Fibroblast of lung (primary cell): ENCODE measurements around the gene LMO7. TPM values are rescaled to one million over a fixed set of nuclear protein-coding genes. Genes with fewer than 3 reads are reported as not detected.

ENCODE experiments used
- DNase-seq, 2 donors: peaks; one replicate each; pipeline versions ENCODE4 v3.0.0 to v3.0.0-alpha.2; 2010; ENCODE audit warnings: low read depth in 2 of 2
- H2AFZ ChIP-seq: 2 replicates; pipeline ENCODE4 v1.5.1; 2012; ENCODE audit warnings: low read length, control low read depth, inconsistent platforms
- H3K27ac ChIP-seq: 2 replicates; pipeline ENCODE4 v1.5.1; 2011; ENCODE audit warnings: low read length, control low read depth; ENCODE audit not compliant: insufficient read depth
- H3K27me3 ChIP-seq: 2 replicates; pipeline ENCODE4 v1.5.1; 2011; ENCODE audit warnings: mild to moderate bottlenecking, low read length; ENCODE audit not compliant: control insufficient read depth, insufficient read depth
- H3K36me3 ChIP-seq: 2 replicates; pipeline ENCODE4 v1.5.1; 2011; ENCODE audit warnings: low read length; ENCODE audit not compliant: control insufficient read depth, insufficient read depth
- H3K4me1 ChIP-seq: 2 replicates; pipeline ENCODE4 v1.5.1; 2011; ENCODE audit warnings: low read length; ENCODE audit not compliant: control insufficient read depth, insufficient read depth; ENCODE audit errors: extremely low read depth
- H3K4me2 ChIP-seq: 2 replicates; pipeline ENCODE4 v1.5.1; 2011; ENCODE audit warnings: low read length, control low read depth; ENCODE audit not compliant: insufficient read depth; ENCODE audit errors: extremely low read depth
- H3K4me3 ChIP-seq, 4 experiments: fragments of 200-600 bp in 1 of 4; sonication (generic) in 1 of 4; replicated peaks in 1 of 4; 2 replicates each; pipeline ENCODE4 v1.5.1; 2011 to 2016; ENCODE audit warnings: low read length in 4 of 4, low read depth in 3 of 4, mild to moderate bottlenecking in 3 of 4, control low read depth in 2 of 4, inconsistent platforms in 1 of 4, mixed read lengths in 1 of 4; ENCODE audit not compliant: insufficient read depth in 1 of 4; ENCODE audit errors: control extremely low read depth in 1 of 4
- H3K79me2 ChIP-seq: 2 replicates; pipeline ENCODE4 v1.5.1; 2012; ENCODE audit warnings: mild to moderate bottlenecking, low read length, inconsistent platforms; ENCODE audit not compliant: control insufficient read depth, insufficient read depth
- H3K9ac ChIP-seq: 2 replicates; pipeline ENCODE4 v1.5.1; 2011; ENCODE audit warnings: mild to moderate bottlenecking, low read length, control low read depth; ENCODE audit not compliant: insufficient read depth
- H3K9me3 ChIP-seq: 2 replicates; pipeline ENCODE4 v1.5.1; 2012; ENCODE audit warnings: low read depth, low read length; ENCODE audit not compliant: control insufficient read depth, insufficient read depth
- H4K20me1 ChIP-seq: 2 replicates; pipeline ENCODE4 v1.5.1; 2011; ENCODE audit warnings: low read length; ENCODE audit not compliant: control insufficient read depth, insufficient read depth; ENCODE audit errors: extremely low read depth
- CTCF ChIP-seq, 2 donors: IDR thresholded peaks in 1 of 2; conservative IDR thresholded peaks in 1 of 2; 1 replicate in 1 of 2; 2 replicates in 1 of 2; pipeline ENCODE4 v1.5.1; 2011 to 2012; ENCODE audit warnings: low read length in 2 of 2, control low read depth in 1 of 2, inconsistent platforms in 1 of 2, low read depth in 1 of 2, mild to moderate bottlenecking in 1 of 2
- EZH2 ChIP-seq: IDR thresholded peaks from 2 replicates; pipeline ENCODE4 v1.5.1; 2012; ENCODE audit warnings: low read length, control low read depth, mild to moderate bottlenecking; ENCODE audit errors: missing control alignments
- polyA plus RNA-seq, 2 donors: library from polyadenylated mRNA; depleted of rRNA in 1 of 2; stranded (reverse) in 1 of 2; unstranded in 1 of 2; fragments of >200 nt; gene quantifications; 2 replicates each; pipeline ENCODE4 v1.2.1, GENCODE V29; 2011 to 2012; ENCODE audit warnings: missing spikeins in 1 of 2
- total RNA-seq: library from RNA; depleted of rRNA; stranded (reverse); fragments of >200 nt; gene quantifications from 2 replicates; pipeline ENCODE4 v1.2.1, GENCODE V29; 2014

The LMO7 gene
- total and polyA plus RNA-seq, 2 donors (not counting 1 experiment from before 2014, with no cell fraction given), result 71.9 to 226 TPM

DNA sequence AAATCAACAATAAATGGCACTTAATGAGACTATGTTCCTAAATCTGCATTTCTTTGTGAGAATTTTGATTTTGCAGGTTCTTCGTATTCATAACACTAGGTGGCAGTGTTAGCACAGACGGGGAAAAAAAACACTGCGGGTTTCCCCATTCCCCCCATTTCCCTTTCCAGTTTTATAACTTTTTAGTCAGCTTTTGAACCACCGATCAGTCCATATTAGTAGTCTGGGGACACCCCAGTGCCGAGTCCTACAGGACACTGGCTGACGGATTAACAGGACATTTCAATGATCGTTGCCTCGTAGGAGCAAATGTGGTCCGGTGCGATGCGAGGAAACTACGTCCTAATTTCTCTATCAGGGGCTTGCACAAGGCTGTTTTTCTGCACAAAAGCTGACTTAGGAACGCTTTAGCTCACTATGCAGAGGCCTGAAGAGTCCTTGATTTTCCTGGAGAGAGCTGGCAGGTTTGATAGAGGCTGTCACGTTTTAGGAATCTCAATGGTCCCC lies 234.3 kb downstream of the LMO7 start:
- TF ChIP-seq EZH2 (no peak), CTCF (conservative IDR thresholded peaks at IDR 0.05 in 1 of 2, IDR thresholded peaks at IDR 0.05 in 1 of 2; ENCODE audit: low read depth in 1 of 2, low read length in 2 of 2) (peak; percentile 66 to 72)
- no peak overlapping the region for H3K27ac ChIP-seq
- H2AFZ ChIP-seq, result peak overlapping the region; percentile 73
- H4K20me1 ChIP-seq, result no peaks in the 10 kb centered on the region
- H3K9ac ChIP-seq, result no peak overlapping the region
- H3K36me3 ChIP-seq, result no peaks in the 10 kb centered on the region
- H3K79me2 ChIP-seq, result no peaks in the 10 kb centered on the region
- H3K4me1 ChIP-seq, result no peaks in the 10 kb centered on the region
- H3K27me3 ChIP-seq, result no peaks in the 10 kb centered on the region
- peak overlapping the region; percentile 53 to 57 (median 56) for H3K4me3 ChIP-seq
- peak; percentile 18 to 43 for DNase-seq
- peak overlapping the region; percentile 91 for H3K4me2 ChIP-seq
- no peaks in the 10 kb centered on the region for H3K9me3 ChIP-seq

GRCh38 chr13:75871059-75871458 lies 234.9 kb downstream of the LMO7 start:
- H3K4me1 ChIP-seq, result no peaks in the 10 kb centered on the region
- peak overlapping the region; percentile 91 for H3K4me2 ChIP-seq
- no peaks in the 10 kb centered on the region for H3K79me2 ChIP-seq
- H3K4me3 ChIP-seq, result peak overlapping the region; percentile 53 to 57 (median 56)
- TF ChIP-seq CTCF (conservative IDR thresholded peaks at IDR 0.05 in 1 of 2, IDR thresholded peaks at IDR 0.05 in 1 of 2; ENCODE audit: low read depth in 1 of 2, low read length in 2 of 2), result no peak
- no peak for TF ChIP-seq EZH2
- no peak overlapping the region for H3K9ac ChIP-seq
- H3K27me3 ChIP-seq, result no peaks in the 10 kb centered on the region
- no peaks in the 10 kb centered on the region for H3K9me3 ChIP-seq
- no peak overlapping the region for H3K27ac ChIP-seq
- no peaks in the 10 kb centered on the region for H4K20me1 ChIP-seq
- H3K36me3 ChIP-seq, result no peaks in the 10 kb centered on the region
- H2AFZ ChIP-seq, result peak overlapping the region; percentile 30
- no peak for DNase-seq

- no peaks in the 10 kb centered on the region for H3K4me1 ChIP-seq
- no peak overlapping the region for H3K27ac ChIP-seq
- H3K9ac ChIP-seq, result no peak overlapping the region
- no peak overlapping the region for H3K4me2 ChIP-seq
- H2AFZ ChIP-seq, result no peak overlapping the region
- DNase-seq, result no peak
- no peaks in the 10 kb centered on the region for H4K20me1 ChIP-seq
- H3K9me3 ChIP-seq, result no peaks in the 10 kb centered on the region
- TF ChIP-seq CTCF (conservative IDR thresholded peaks at IDR 0.05 in 1 of 2, IDR thresholded peaks at IDR 0.05 in 1 of 2; ENCODE audit: low read depth in 1 of 2, low read length in 2 of 2) (no peak), EZH2 (no peak)
- H3K27me3 ChIP-seq, result no peaks in the 10 kb centered on the region
- H3K4me3 ChIP-seq, result no peak overlapping the region
- no peaks in the 10 kb centered on the region for H3K79me2 ChIP-seq
- H3K36me3 ChIP-seq, result no peaks in the 10 kb centered on the region
These were observed 236.8 kb downstream of the LMO7 start for GRCh38 chr13:75872980-75873379.
